A549 (cell line): ENCODE results near the gene SLCO2A1.

ENCODE experiments used
- EP300 ChIP-seq, 2 experiments: fragments of >200 bp; sonication (Bioruptor Twin); formaldehyde crosslinking; IDR thresholded peaks; 2 replicates in 1 of 2; 3 replicates in 1 of 2; pipeline ENCODE4 v1.6.1; 2016 to 2017
- ESRRA ChIP-seq: fragments of 150-350 bp; IDR thresholded peaks from 2 replicates; pipeline ENCODE4 v1.6.1; 2014; ENCODE audit warnings: mild to moderate bottlenecking, low read length, borderline replicate concordance
- HOXB5 ChIP-seq: fragments of 250-450 bp; sonication (Bioruptor Pico); IDR thresholded peaks from 2 replicates; pipeline ENCODE4 v1.5.0; 2020; ENCODE audit warnings: mild to moderate bottlenecking, moderate library complexity
- KDM5A ChIP-seq: fragments of 200-600 bp; sonication (generic); IDR thresholded peaks from 2 replicates; pipeline ENCODE4 v1.6.1; 2016; ENCODE audit warnings: antibody characterized with exemption, mild to moderate bottlenecking
- MAFK ChIP-seq: fragments of 450-650 bp; IDR thresholded peaks from 2 replicates; pipeline ENCODE4 v1.6.1; 2014; ENCODE audit not compliant: partially characterized antibody
- POLR2A ChIP-seq: IDR thresholded peaks from 2 replicates; pipeline ENCODE4 v1.6.1; 2012; ENCODE audit warnings: mild to moderate bottlenecking, low read length
- POLR2AphosphoS2 ChIP-seq: conservative IDR thresholded peaks from 2 replicates; pipeline ENCODE4 v1.6.1; 2012; ENCODE audit warnings: low read length, improper control_type of control experiment, inconsistent platforms
- RARB ChIP-seq: fragments of 250-450 bp; sonication (Bioruptor Pico); IDR thresholded peaks from 2 replicates; pipeline ENCODE4 v1.8.0; 2021; ENCODE audit warnings: mild to moderate bottlenecking, moderate library complexity
- SMC3 ChIP-seq: fragments of >200 bp; sonication (Bioruptor Twin); formaldehyde crosslinking; IDR thresholded peaks from 3 replicates; pipeline ENCODE4 v1.6.1; 2018; ENCODE audit warnings: inconsistent platforms
- ZNF302 ChIP-seq: fragments of 250-450 bp; sonication (Bioruptor Pico); IDR thresholded peaks from 2 replicates; pipeline ENCODE4 v1.9.0; 2021; ENCODE audit warnings: inconsistent platforms, mild to moderate bottlenecking, moderate library complexity
- ZSCAN20 ChIP-seq: fragments of 250-450 bp; sonication (Bioruptor Pico); IDR thresholded peaks from 2 replicates; pipeline ENCODE4 v1.8.0; 2022; ENCODE audit warnings: mild to moderate bottlenecking, moderate library complexity
- TF ChIP-seq, protein P1 (sequence below): fragments of >200 bp; sonication (Bioruptor Twin); formaldehyde crosslinking; IDR thresholded peaks from 3 replicates; pipeline ENCODE4 v1.5.1; 2016
- TF ChIP-seq, protein P2 (sequence below): IDR thresholded peaks from 2 replicates; pipeline ENCODE4 v1.6.1; 2012

DNA sequence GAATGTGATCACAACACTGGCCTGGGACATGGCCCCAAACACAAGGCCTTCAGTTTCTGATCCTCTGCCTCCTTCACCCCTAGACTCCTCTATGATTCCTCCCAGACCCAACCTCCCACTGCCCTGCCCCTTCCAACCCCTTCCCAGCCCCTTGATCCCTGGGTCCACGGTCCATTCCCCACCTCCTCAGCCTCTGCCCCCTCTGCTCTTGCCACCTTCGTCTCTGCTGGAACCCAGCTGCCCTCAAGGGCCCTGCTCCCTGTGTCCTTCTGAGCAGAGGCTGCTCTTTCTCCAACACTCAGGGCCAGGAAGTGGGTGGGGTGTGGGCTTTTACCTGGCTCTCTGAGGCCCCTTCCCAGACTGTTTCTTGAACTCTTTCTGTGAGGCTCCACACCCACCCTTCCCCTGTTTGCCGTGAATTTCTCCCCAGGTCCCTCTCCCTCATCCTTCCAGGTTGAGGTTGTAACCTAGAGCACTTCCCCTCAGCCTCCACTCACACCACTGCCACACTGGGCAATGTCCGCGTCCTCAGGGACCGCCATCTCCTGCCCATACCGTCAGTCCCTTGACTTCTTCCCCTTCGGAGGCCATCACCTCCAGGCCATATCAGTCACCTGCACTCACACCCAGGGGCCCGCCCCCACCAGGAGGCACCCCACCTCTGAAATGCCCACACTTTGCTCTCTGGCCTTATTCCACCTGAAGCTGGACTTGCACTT is 18.7 kb upstream of the SLCO2A1 start:
- TF ChIP-seq, protein P1, sequence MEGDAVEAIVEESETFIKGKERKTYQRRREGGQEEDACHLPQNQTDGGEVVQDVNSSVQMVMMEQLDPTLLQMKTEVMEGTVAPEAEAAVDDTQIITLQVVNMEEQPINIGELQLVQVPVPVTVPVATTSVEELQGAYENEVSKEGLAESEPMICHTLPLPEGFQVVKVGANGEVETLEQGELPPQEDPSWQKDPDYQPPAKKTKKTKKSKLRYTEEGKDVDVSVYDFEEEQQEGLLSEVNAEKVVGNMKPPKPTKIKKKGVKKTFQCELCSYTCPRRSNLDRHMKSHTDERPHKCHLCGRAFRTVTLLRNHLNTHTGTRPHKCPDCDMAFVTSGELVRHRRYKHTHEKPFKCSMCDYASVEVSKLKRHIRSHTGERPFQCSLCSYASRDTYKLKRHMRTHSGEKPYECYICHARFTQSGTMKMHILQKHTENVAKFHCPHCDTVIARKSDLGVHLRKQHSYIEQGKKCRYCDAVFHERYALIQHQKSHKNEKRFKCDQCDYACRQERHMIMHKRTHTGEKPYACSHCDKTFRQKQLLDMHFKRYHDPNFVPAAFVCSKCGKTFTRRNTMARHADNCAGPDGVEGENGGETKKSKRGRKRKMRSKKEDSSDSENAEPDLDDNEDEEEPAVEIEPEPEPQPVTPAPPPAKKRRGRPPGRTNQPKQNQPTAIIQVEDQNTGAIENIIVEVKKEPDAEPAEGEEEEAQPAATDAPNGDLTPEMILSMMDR: no peak
- TF ChIP-seq HOXB5 (CRISPR knock-in tag) (no peak), KDM5A (no peak), ZSCAN20 (CRISPR knock-in tag) (no peak), ZNF302 (CRISPR knock-in tag) (no peak), EP300 (IDR thresholded peaks at IDR 0.05) (no peak), RARB (CRISPR knock-in tag) (no peak), POLR2AphosphoS2 (no peak), SMC3 (no peak), ESRRA (no peak), MAFK (no peak), POLR2A (no peak)
- TF ChIP-seq, protein P2, sequence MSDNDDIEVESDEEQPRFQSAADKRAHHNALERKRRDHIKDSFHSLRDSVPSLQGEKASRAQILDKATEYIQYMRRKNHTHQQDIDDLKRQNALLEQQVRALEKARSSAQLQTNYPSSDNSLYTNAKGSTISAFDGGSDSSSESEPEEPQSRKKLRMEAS: no peak
